ENCODE results near the gene CCDC40.

- TF ChIP-seq CTCF (IDR thresholded peaks at IDR 0.05) (no peak), POLR2AphosphoS5 (IDR thresholded peaks at IDR 0.05) (no peak), POLR2A (IDR thresholded peaks at IDR 0.05) (no peak), EP300 (IDR thresholded peaks at IDR 0.05) (no peak)
Measured at GRCh38 chr17:80091376-80091775, 54.9 kb downstream of the CCDC40 start.

Data from stomach (tissue), 4 donors.